Measurements from ENCODE around the gene H2AZ1.

Gene H2AZ1

DNA sequence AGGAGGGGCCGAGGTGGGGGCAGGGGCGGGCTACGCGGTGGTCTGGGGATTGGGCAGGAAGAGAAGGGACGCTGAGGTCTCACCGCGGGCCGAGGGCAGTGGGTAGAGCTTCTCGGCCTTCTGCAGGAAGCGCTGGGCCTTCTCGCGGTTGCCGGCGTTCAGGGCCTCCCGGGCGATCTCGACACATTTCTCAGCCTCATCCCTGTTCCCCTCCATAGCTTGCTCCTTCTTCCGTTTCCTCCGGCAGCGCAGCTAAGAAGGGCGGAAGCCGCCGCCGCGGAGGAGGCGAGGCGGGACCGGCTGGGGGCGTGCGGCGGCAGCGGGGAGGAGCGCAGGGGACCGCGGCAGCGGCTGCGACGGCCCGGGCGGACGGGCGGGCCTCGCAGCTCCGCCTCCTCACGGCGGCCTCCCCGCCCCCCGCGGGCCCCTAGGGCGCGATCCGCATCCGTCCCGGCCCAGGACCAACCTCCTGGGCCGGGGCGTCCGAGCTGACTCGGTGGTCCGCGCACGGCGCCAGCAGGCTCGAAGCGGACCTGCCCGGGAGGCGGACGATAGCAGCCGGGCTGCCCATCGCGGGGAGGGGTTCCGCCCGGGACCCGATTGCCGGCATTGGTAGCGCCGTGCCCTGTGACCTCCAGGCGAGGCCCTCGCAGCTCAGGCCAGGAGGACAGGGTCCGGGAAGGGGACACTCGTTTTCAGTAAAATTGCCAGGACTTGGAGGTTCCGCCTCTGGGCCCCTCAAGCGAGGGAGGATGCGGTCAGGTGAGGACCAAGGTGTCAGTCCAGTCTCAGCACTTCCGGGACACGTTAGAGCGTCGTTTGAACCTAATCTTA is 3.5 kb downstream of the H2AZ1 start, which contains the start of gene DNAJB14:
Gene DNAJB14, minus strand, starts transcription at position 263 of the 834 bp plus-strand sequence. Its CDS starts 47 bp downstream, at position 216.
- peak; percentile 84 for DNase-seq
- peak; percentile 55 for ATAC-seq

- no peak for DNase-seq
- ATAC-seq, result no peak
Measured at GRCh38 chr4:99945718-99946355, 4.2 kb downstream of the H2AZ1 start.

DNA sequence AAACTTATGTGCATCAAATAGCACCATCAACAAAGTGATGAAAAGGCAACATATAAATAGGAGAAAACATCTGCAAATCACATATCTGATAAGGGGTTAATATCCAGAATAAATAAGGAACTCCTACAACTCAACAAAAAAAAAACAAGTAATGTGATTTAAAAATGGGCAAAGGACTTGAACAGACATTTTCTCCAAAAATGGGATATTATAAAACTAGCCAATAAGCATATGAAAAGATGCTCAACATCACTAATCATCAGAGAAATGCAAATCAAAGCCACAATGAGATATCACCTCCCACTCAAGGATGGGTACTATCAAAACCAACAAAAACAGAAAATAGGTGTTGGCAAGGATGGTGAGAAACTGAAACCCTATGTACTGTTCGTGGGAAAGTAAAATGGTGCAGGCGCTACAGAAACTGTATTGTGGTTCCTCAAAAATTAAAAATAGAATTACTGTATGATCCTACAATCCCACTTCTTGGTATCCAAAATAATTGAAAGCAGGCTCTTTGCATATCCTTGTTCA is 6.1 kb downstream of the H2AZ1 start:
- DNase-seq, result no peak
- ATAC-seq, result no peak

- ATAC-seq, result no peak
- DNase-seq, result no peak
Measured at GRCh38 chr4:99938243-99938753, 11.8 kb downstream of the H2AZ1 start.

- DNase-seq (no peak), ATAC-seq (no peak)
Measured at GRCh38 chr4:99934891-99935290, 15.2 kb downstream of the H2AZ1 start.

DNA sequence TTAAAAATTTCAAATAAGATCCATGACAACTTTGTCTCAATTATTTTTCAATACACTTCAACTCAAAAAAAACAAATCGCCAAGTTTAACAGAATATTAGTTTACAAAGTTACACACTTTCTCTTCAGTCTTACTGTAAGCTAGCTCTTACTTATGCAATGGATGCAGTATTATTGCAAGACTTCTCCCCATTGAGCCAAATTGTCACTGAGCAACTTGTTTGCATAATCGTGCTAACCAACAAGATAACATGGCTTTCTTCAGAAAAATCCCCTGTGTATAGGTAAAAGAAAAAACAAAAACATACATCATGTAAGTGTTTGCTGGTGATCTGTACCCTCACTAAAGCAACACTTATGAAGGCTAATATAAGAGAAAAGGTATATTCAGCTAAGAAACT is 22.5 kb downstream of the H2AZ1 start:
- ATAC-seq (no peak), DNase-seq (no peak)

GRCh38 chr4:99921174-99921573 is 28.9 kb downstream of the H2AZ1 start:
- DNase-seq (no peak), ATAC-seq (no peak)

DNA sequence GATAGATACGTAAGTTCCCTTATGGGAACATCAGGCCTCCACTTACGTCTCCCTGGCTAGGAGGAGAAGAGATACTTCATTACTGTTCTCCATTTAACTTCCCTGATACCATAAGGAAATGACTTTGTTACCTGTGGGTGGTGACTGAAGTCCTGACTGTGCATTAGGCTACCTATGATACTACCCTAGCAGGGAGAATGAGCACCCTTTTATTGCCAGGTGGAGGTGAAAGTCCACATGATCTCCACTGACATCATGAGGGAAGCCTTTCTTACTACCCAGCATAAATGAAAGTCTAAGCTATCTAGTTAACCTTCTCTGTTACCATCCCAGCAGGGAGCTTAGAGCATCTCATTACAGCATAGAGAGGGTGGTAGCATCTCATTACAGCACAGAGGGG is 31.4 kb downstream of the H2AZ1 start:
- ATAC-seq (no peak), DNase-seq (no peak)

DNA sequence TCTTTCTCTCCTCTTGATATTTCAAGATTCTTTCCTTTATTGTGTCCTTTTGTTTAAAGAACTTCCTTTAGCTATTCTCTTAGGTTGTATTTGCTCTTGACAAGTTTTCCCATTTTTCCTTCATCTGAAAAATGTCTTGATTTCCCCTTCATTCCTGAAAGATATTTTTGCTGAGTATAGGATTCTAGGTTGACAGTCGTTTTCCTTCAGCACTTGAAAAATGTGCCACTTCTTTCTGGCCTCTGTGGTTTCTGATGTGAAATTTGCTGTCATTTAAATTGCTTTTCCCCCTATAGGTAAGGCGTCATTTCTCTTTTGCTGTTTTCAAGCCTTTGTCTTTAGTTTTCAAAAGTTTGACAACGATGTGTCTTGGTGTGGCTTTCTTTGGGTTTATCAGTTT is 32.5 kb downstream of the H2AZ1 start:
- ATAC-seq (no peak), DNase-seq (no peak)

GRCh38 chr4:99915449-99915848 is 34.6 kb downstream of the H2AZ1 start:
- no peak for ATAC-seq
- DNase-seq, result no peak
